GM23338 (cell line): ENCODE data around the gene ZBTB20. TPM values are rescaled to one million over a fixed set of nuclear protein-coding genes. Genes with fewer than 3 reads are reported as not detected.

ENCODE experiments used
- ATAC-seq: fragments of 200-7000 bp; cut with Tn5 transposase; 3 replicates; pipeline ENCODE4 v1.9.1; 2020
- DNase-seq: peaks from one replicate; pipeline ENCODE4 v3.0.0-alpha.2; 2015; ENCODE audit warnings: low spot score
- H2AFZ ChIP-seq: fragments of 200-600 bp; sonication (generic); 2 replicates; pipeline ENCODE4 v1.8.0; 2016; ENCODE audit warnings: antibody characterized with exemption, mild to moderate bottlenecking, moderate library complexity
- H3F3A ChIP-seq: fragments of 200-600 bp; sonication (generic); replicated peaks from 2 replicates; pipeline ENCODE4 v1.8.0; 2017; ENCODE audit warnings: antibody characterized with exemption, mixed run types, low read depth
- H3K27ac ChIP-seq: fragments of 200-600 bp; sonication (generic); 2 replicates; pipeline ENCODE4 v1.6.1; 2016; ENCODE audit warnings: low read depth
- H3K27me3 ChIP-seq: fragments of 200-600 bp; sonication (generic); 2 replicates; pipeline ENCODE4 v1.8.0; 2016; ENCODE audit warnings: mild to moderate bottlenecking, mixed run types, moderate library complexity; ENCODE audit not compliant: insufficient read depth
- H3K36me3 ChIP-seq: fragments of 200-600 bp; sonication (generic); 2 replicates; pipeline ENCODE4 v1.8.0; 2016; ENCODE audit warnings: mild to moderate bottlenecking; ENCODE audit not compliant: insufficient read depth
- H3K4me1 ChIP-seq: fragments of 200-600 bp; sonication (generic); 2 replicates; pipeline ENCODE4 v1.8.0; 2016; ENCODE audit warnings: mild to moderate bottlenecking, moderate library complexity; ENCODE audit not compliant: insufficient read depth
- H3K4me2 ChIP-seq: fragments of 200-600 bp; sonication (generic); 2 replicates; pipeline ENCODE4 v1.7.1; 2017; ENCODE audit warnings: mixed run types
- H3K4me3 ChIP-seq: fragments of 200-600 bp; sonication (generic); 2 replicates; pipeline ENCODE4 v1.6.1; 2016; ENCODE audit warnings: mixed run types
- H3K79me2 ChIP-seq: fragments of 200-600 bp; sonication (generic); replicated peaks from 2 replicates; pipeline ENCODE4 v1.8.0; 2017; ENCODE audit warnings: mild to moderate bottlenecking; ENCODE audit not compliant: insufficient read depth
- H3K9me2 ChIP-seq: fragments of 200-600 bp; sonication (generic); 2 replicates; pipeline ENCODE4 v1.8.0; 2017; ENCODE audit not compliant: insufficient read depth
- H4K20me1 ChIP-seq: fragments of 200-600 bp; sonication (generic); replicated peaks from 2 replicates; pipeline ENCODE4 v1.8.0; 2017; ENCODE audit warnings: mild to moderate bottlenecking; ENCODE audit not compliant: insufficient read depth
- H3K27ac Mint-ChIP-seq: 2 replicates; pipeline ENCODE4 v1.8.0; 2020; ENCODE audit warnings: inconsistent platforms, mild to moderate bottlenecking, moderate library complexity, mixed read lengths
- H3K27me3 Mint-ChIP-seq: 3 replicates; pipeline ENCODE4 v1.8.0; 2022; ENCODE audit warnings: low read depth, mild to moderate bottlenecking, moderate library complexity, mixed read lengths, inconsistent platforms; ENCODE audit not compliant: insufficient read depth, poor library complexity
- H3K36me3 Mint-ChIP-seq: 3 replicates; pipeline ENCODE4 v1.8.0; 2021; ENCODE audit warnings: low read depth, mild to moderate bottlenecking, inconsistent platforms, moderate library complexity, mixed read lengths
- H3K4me1 Mint-ChIP-seq: 3 replicates; pipeline ENCODE4 v1.8.0; 2020; ENCODE audit warnings: mild to moderate bottlenecking, inconsistent platforms, mixed read lengths
- H3K4me3 Mint-ChIP-seq: 3 replicates; pipeline ENCODE4 v1.8.0; 2021; ENCODE audit warnings: moderate library complexity, mild to moderate bottlenecking, inconsistent platforms, mixed read lengths
- H3K9me3 Mint-ChIP-seq: 3 replicates; pipeline ENCODE4 v1.8.0; 2020; ENCODE audit warnings: moderate library complexity, mild to moderate bottlenecking, inconsistent platforms, mixed read lengths
- CREB1 ChIP-seq: fragments of 250-450 bp; sonication (Bioruptor Pico); IDR thresholded peaks from 2 replicates; pipeline ENCODE4 v1.5.0; 2020; ENCODE audit warnings: low read depth, mild to moderate bottlenecking, moderate library complexity
- CTCF ChIP-seq, 2 experiments: fragments of 200-600 bp in 1 of 2; sonication (generic) in 1 of 2; conservative IDR thresholded peaks; 2 replicates each; pipeline versions ENCODE4 v1.5.1 to v1.6.1; 2016 to 2017; ENCODE audit warnings: antibody characterized with exemption in 2 of 2, low read depth in 2 of 2, mild to moderate bottlenecking in 2 of 2, moderate library complexity in 1 of 2
- EZH2 ChIP-seq: fragments of 200-600 bp; sonication (generic); IDR thresholded peaks from one replicate; pipeline ENCODE4 v1.8.0; 2017; ENCODE audit warnings: antibody characterized with exemption, mild to moderate bottlenecking, low read depth; ENCODE audit not compliant: unreplicated experiment
- EZH2phosphoT487 ChIP-seq: fragments of 200-600 bp; sonication (generic); IDR thresholded peaks from one replicate; pipeline ENCODE4 v1.8.1; 2018; ENCODE audit warnings: antibody characterized with exemption; ENCODE audit not compliant: unreplicated experiment
- JUNB ChIP-seq: IDR thresholded peaks from one replicate; pipeline ENCODE4 v1.6.1; 2016; ENCODE audit warnings: antibody characterized with exemption; ENCODE audit not compliant: unreplicated experiment
- NANOG ChIP-seq: IDR thresholded peaks from 2 replicates; pipeline ENCODE4 v1.6.1; 2016; ENCODE audit warnings: antibody characterized with exemption, borderline replicate concordance
- POLR2AphosphoS5 ChIP-seq: IDR thresholded peaks from 2 replicates; pipeline ENCODE4 v1.6.1; 2016; ENCODE audit warnings: antibody characterized with exemption, low read depth
- REST ChIP-seq: IDR thresholded peaks from one replicate; pipeline ENCODE4 v1.6.1; 2018; ENCODE audit warnings: antibody characterized with exemption; ENCODE audit not compliant: unreplicated experiment
- STAT1 ChIP-seq: IDR thresholded peaks from one replicate; pipeline ENCODE4 v1.6.1; 2016; ENCODE audit warnings: antibody characterized with exemption; ENCODE audit not compliant: unreplicated experiment
- ZNF114 ChIP-seq: fragments of 250-450 bp; sonication (Bioruptor Pico); IDR thresholded peaks from 2 replicates; pipeline ENCODE4 v1.5.0; 2020; ENCODE audit warnings: mild to moderate bottlenecking, moderate library complexity
- ZNF331 ChIP-seq: fragments of 250-450 bp; sonication (Bioruptor Pico); IDR thresholded peaks from 2 replicates; pipeline ENCODE4 v1.5.0; 2020; ENCODE audit warnings: low read depth, mild to moderate bottlenecking, moderate library complexity
- polyA plus RNA-seq: library from polyadenylated mRNA; unstranded; fragments of >200 nt; fragmentation: Nextera tagmentation; extraction: Ambion mirVana; gene quantifications from 2 replicates; pipeline ENCODE4 v1.2.1, GENCODE V29; 2016
- total RNA-seq: library from RNA; depleted of rRNA; stranded (reverse); fragments of >200 nt; shearing (Covaris generic); gene quantifications from 2 replicates; pipeline ENCODE4 v1.2.3, GENCODE V29; 2014
- TF ChIP-seq, protein P1 (sequence below): fragments of 250-450 bp; sonication (Bioruptor Pico); IDR thresholded peaks from 2 replicates; pipeline ENCODE4 v1.5.0; 2020; ENCODE audit warnings: mild to moderate bottlenecking, moderate library complexity

ZBTB20 gene
- total and polyA plus RNA-seq, 2 experiments from 2014 or later: 2.0 to 3.3 TPM

- TF ChIP-seq CTCF (conservative IDR thresholded peaks at IDR 0.05; ENCODE audit: low read depth in 2 of 2): no peak
Measured at GRCh38 chr3:114857299-114857701, 289.8 kb downstream of the ZBTB20 start (continued).

- H3K4me3 ChIP-seq: no peak overlapping the region
- Mint-ChIP-seq H3K27me3 (no peaks in the 10 kb centered on the region), H3K36me3 (no peaks in the 10 kb centered on the region), H3K27ac (no peak overlapping the region), H3K4me1 (peaks cover 31% of the 10 kb centered on the region), H3K9me3 (no peaks in the 10 kb centered on the region), H3K4me3 (no peak overlapping the region)
- no peaks in the 10 kb centered on the region for H3K27me3 ChIP-seq
- H3K27ac ChIP-seq: no peak overlapping the region
- H3K4me1 ChIP-seq: peaks cover 6% of the 10 kb centered on the region
- H3K9me2 ChIP-seq: no peaks in the 10 kb centered on the region
- DNase-seq (no peak), ATAC-seq (no peak)
- no peaks in the 10 kb centered on the region for H3K36me3 ChIP-seq
- no peaks in the 10 kb centered on the region for H3F3A ChIP-seq
- no peaks in the 10 kb centered on the region for H4K20me1 ChIP-seq
- no peak overlapping the region for H2AFZ ChIP-seq
- H3K79me2 ChIP-seq: no peaks in the 10 kb centered on the region
- no peak overlapping the region for H3K4me2 ChIP-seq
- no peak for TF ChIP-seq EZH2
- no peak for TF ChIP-seq REST
- TF ChIP-seq CREB1 (CRISPR knock-in tag): no peak
- no peak for TF ChIP-seq STAT1
- no peak for TF ChIP-seq NANOG
- no peak for TF ChIP-seq CTCF (conservative IDR thresholded peaks at IDR 0.05; ENCODE audit: low read depth in 2 of 2)
- no peak for TF ChIP-seq ZNF114 (CRISPR knock-in tag)
- TF ChIP-seq ZNF331 (CRISPR knock-in tag): no peak
- no peak for TF ChIP-seq POLR2AphosphoS5
- TF ChIP-seq, protein P1, sequence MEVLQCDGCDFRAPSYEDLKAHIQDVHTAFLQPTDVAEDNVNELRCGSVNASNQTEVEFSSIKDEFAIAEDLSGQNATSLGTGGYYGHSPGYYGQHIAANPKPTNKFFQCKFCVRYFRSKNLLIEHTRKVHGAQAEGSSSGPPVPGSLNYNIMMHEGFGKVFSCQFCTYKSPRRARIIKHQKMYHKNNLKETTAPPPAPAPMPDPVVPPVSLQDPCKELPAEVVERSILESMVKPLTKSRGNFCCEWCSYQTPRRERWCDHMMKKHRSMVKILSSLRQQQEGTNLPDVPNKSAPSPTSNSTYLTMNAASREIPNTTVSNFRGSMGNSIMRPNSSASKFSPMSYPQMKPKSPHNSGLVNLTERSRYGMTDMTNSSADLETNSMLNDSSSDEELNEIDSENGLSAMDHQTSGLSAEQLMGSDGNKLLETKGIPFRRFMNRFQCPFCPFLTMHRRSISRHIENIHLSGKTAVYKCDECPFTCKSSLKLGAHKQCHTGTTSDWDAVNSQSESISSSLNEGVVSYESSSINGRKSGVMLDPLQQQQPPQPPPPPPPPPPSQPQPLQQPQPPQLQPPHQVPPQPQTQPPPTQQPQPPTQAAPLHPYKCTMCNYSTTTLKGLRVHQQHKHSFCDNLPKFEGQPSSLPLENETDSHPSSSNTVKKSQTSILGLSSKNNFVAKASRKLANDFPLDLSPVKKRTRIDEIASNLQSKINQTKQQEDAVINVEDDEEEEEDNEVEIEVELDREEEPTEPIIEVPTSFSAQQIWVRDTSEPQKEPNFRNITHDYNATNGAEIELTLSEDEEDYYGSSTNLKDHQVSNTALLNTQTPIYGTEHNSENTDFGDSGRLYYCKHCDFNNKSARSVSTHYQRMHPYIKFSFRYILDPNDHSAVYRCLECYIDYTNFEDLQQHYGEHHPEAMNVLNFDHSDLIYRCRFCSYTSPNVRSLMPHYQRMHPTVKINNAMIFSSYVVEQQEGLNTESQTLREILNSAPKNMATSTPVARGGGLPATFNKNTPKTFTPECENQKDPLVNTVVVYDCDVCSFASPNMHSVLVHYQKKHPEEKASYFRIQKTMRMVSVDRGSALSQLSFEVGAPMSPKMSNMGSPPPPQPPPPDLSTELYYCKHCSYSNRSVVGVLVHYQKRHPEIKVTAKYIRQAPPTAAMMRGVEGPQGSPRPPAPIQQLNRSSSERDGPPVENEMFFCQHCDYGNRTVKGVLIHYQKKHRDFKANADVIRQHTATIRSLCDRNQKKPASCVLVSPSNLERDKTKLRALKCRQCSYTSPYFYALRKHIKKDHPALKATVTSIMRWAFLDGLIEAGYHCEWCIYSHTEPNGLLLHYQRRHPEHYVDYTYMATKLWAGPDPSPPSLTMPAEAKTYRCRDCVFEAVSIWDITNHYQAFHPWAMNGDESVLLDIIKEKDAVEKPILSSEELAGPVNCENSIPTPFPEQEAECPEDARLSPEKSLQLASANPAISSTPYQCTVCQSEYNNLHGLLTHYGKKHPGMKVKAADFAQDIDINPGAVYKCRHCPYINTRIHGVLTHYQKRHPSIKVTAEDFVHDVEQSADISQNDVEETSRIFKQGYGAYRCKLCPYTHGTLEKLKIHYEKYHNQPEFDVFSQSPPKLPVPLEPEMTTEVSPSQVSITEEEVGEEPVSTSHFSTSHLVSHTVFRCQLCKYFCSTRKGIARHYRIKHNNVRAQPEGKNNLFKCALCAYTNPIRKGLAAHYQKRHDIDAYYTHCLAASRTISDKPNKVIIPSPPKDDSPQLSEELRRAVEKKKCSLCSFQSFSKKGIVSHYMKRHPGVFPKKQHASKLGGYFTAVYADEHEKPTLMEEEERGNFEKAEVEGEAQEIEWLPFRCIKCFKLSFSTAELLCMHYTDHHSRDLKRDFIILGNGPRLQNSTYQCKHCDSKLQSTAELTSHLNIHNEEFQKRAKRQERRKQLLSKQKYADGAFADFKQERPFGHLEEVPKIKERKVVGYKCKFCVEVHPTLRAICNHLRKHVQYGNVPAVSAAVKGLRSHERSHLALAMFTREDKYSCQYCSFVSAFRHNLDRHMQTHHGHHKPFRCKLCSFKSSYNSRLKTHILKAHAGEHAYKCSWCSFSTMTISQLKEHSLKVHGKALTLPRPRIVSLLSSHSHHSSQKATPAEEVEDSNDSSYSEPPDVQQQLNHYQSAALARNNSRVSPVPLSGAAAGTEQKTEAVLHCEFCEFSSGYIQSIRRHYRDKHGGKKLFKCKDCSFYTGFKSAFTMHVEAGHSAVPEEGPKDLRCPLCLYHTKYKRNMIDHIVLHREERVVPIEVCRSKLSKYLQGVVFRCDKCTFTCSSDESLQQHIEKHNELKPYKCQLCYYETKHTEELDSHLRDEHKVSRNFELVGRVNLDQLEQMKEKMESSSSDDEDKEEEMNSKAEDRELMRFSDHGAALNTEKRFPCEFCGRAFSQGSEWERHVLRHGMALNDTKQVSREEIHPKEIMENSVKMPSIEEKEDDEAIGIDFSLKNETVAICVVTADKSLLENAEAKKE (CRISPR knock-in tag): no peak
- no peak for TF ChIP-seq JUNB
- no peak for TF ChIP-seq EZH2phosphoT487
Measured at GRCh38 chr3:114856835-114857234, 290.3 kb downstream of the ZBTB20 start.
